Activated CD8-positive, alpha-beta memory T cell treated with anti-CD3 and anti-CD28 coated beads for 48 hours (primary cell): ENCODE results near the gene CRY2.
"Not testable (repeated sequence)": the region's sequence is repeated elsewhere in the genome, so short reads cannot be mapped to it uniquely, and the experiment has no call there.

Experiments used
- DNase-seq, 3 experiments: peaks; one replicate each; pipeline ENCODE4 v3.0.0-alpha.2; 2020; ENCODE audit warnings: low read depth in 2 of 3, low spot score in 2 of 3

The CRY2 gene

GRCh38 chr11:45846974-45847910 lies at the start of gene CRY2:
TSS of gene CRY2 (plus strand) at chr11:45847475. CDS start at chr11:45847491, 16 bp downstream.
- DNase-seq: peak; percentile 97 to 98 (median 98)

GRCh38 chr11:45798793-45799441 lies 48.4 kb upstream of the CRY2 start:
- no peak for DNase-seq

GRCh38 chr11:45799562-45799961 lies 47.7 kb upstream of the CRY2 start:
- no peak for DNase-seq

GRCh38 chr11:45800261-45800660 lies 47.0 kb upstream of the CRY2 start:
- no peak for DNase-seq

- DNase-seq: no peak
Measured at GRCh38 chr11:45801723-45802315, 45.5 kb upstream of the CRY2 start.

- DNase-seq: no peak
Measured at GRCh38 chr11:45802531-45803317, 44.6 kb upstream of the CRY2 start.

- DNase-seq: peak; percentile 36 to 46 (median 40)
Measured at GRCh38 chr11:45803971-45804760, 43.1 kb upstream of the CRY2 start.

- DNase-seq: peak; percentile 84 to 91 (median 89)
Measured at GRCh38 chr11:45804761-45805304, 42.4 kb upstream of the CRY2 start, which contains the start of gene SLC35C1. TSS of gene SLC35C1 (plus strand) at chr11:45805149. CDS start at chr11:45805802, 653 bp downstream.

GRCh38 chr11:45805305-45806071 lies 41.8 kb upstream of the CRY2 start:
- DNase-seq: no peak

- no peak for DNase-seq
Measured at GRCh38 chr11:45806072-45806933, 41.0 kb upstream of the CRY2 start.

GRCh38 chr11:45806937-45807791 lies 40.1 kb upstream of the CRY2 start:
- no peak for DNase-seq

GRCh38 chr11:45807792-45808238 lies 39.5 kb upstream of the CRY2 start:
- DNase-seq: no peak

GRCh38 chr11:45808427-45808826 lies 38.8 kb upstream of the CRY2 start:
- not testable (repeated sequence) for DNase-seq

- no peak for DNase-seq
Measured at GRCh38 chr11:45809456-45810395, 37.5 kb upstream of the CRY2 start.

GRCh38 chr11:45810431-45811108 lies 36.7 kb upstream of the CRY2 start:
- no peak for DNase-seq

- no peak for DNase-seq
Measured at GRCh38 chr11:45811109-45811435, 36.2 kb upstream of the CRY2 start.
